Duodenal mucosa (tissue), 2 donors: ENCODE results near the gene ID1.

ENCODE experiments used
- H3K27ac ChIP-seq: one replicate; pipeline ENCODE4 v1.7.0; 2013; ENCODE audit warnings: low read depth, low read length
- H3K27me3 ChIP-seq, 2 donors: one replicate each; pipeline ENCODE4 v1.7.0; 2013; ENCODE audit warnings: low read length in 2 of 2, control low read depth in 1 of 2; ENCODE audit not compliant: insufficient read depth in 2 of 2, control insufficient read depth in 1 of 2
- H3K36me3 ChIP-seq, 2 donors: one replicate each; pipeline ENCODE4 v1.7.0; 2013; ENCODE audit warnings: low read length in 2 of 2, control low read depth in 1 of 2; ENCODE audit not compliant: insufficient read depth in 2 of 2, control insufficient read depth in 1 of 2
- H3K4me1 ChIP-seq, 2 donors: one replicate each; pipeline ENCODE4 v1.7.0; 2013; ENCODE audit warnings: low read length in 2 of 2, control low read depth in 1 of 2; ENCODE audit not compliant: insufficient read depth in 2 of 2, control insufficient read depth in 1 of 2
- H3K4me3 ChIP-seq, 2 donors: one replicate each; pipeline ENCODE4 v1.7.0; 2013; ENCODE audit warnings: low read length in 2 of 2, low read depth in 1 of 2
- H3K9ac ChIP-seq, 2 donors: one replicate each; pipeline ENCODE4 v1.7.0; 2013; ENCODE audit warnings: low read length in 2 of 2, low read depth in 1 of 2
- H3K9me3 ChIP-seq, 2 donors: one replicate each; pipeline ENCODE4 v1.7.0; 2013; ENCODE audit warnings: low read length in 2 of 2, control low read depth in 1 of 2; ENCODE audit not compliant: control insufficient read depth in 1 of 2

ID1 gene

GRCh38 chr20:31597481-31597855, 7.6 kb upstream of the ID1 start:
- peaks cover 28 to 35% of the 10 kb centered on the region in 2 donors for H3K4me1 ChIP-seq

GRCh38 chr20:31602431-31602778, 2.7 kb upstream of the ID1 start:
- H3K9me3 ChIP-seq: no peaks in the 10 kb centered on the region
- H3K9ac ChIP-seq: no peak overlapping the region
- no peaks in the 10 kb centered on the region for H3K36me3 ChIP-seq
- peaks cover 22 to 32% of the 10 kb centered on the region in 2 donors for H3K4me1 ChIP-seq
- no peak overlapping the region for H3K4me3 ChIP-seq
- H3K27ac ChIP-seq: peak overlapping the region; percentile 34
- no peaks in the 10 kb centered on the region for H3K27me3 ChIP-seq

More at GRCh38 chr20:31597481-31597855, 7.6 kb upstream of the ID1 start:
- no peak overlapping the region for H3K4me3 ChIP-seq
- no peak overlapping the region for H3K9ac ChIP-seq
- no peaks in the 10 kb centered on the region for H3K27me3 ChIP-seq
- no peaks in the 10 kb centered on the region for H3K36me3 ChIP-seq
- no peaks in the 10 kb centered on the region for H3K9me3 ChIP-seq
- H3K27ac ChIP-seq: no peak overlapping the region

GRCh38 chr20:31602779-31603441, 2.2 kb upstream of the ID1 start:
- no peaks in the 10 kb centered on the region for H3K9me3 ChIP-seq
- H3K9ac ChIP-seq: no peak overlapping the region
- no peaks in the 10 kb centered on the region for H3K27me3 ChIP-seq
- H3K36me3 ChIP-seq: no peaks in the 10 kb centered on the region
- peaks cover 27 to 37% of the 10 kb centered on the region in 2 donors for H3K4me1 ChIP-seq
- H3K4me3 ChIP-seq: no peak overlapping the region
- H3K27ac ChIP-seq: peak overlapping the region; percentile 34

- H3K27ac ChIP-seq: peak overlapping the region; percentile 92
- peak overlapping the region; percentile 68 to 96 for H3K9ac ChIP-seq
- no peaks in the 10 kb centered on the region for H3K36me3 ChIP-seq
- peak overlapping the region; percentile 90 to 99 for H3K4me3 ChIP-seq
- no peaks in the 10 kb centered on the region for H3K9me3 ChIP-seq
- H3K27me3 ChIP-seq: no peaks in the 10 kb centered on the region
- H3K4me1 ChIP-seq: peaks cover 33 to 45% of the 10 kb centered on the region in 2 donors
These were observed 1.1 kb upstream of the ID1 start for GRCh38 chr20:31603822-31604566.

GRCh38 chr20:31604567-31605030, 490 bp upstream of the ID1 start:
- peaks cover 39 to 51% of the 10 kb centered on the region in 2 donors for H3K4me1 ChIP-seq

GRCh38 chr20:31605902-31606803, 1.1 kb downstream of the ID1 start:
- Histone ChIP-seq H3K4me1 (peaks cover 46 to 60% of the 10 kb centered on the region in 2 donors), H3K36me3 (no peaks in the 10 kb centered on the region), H3K9me3 (no peaks in the 10 kb centered on the region), H3K9ac (peak overlapping the region; percentile 96 to 100), H3K4me3 (peak overlapping the region; percentile 90 to 99), H3K27me3 (no peaks in the 10 kb centered on the region), H3K27ac (peak overlapping the region; percentile 92)

More at GRCh38 chr20:31604567-31605030, 490 bp upstream of the ID1 start:
- H3K9me3 ChIP-seq: no peaks in the 10 kb centered on the region
- peak overlapping the region; percentile 90 to 99 for H3K4me3 ChIP-seq
- no peaks in the 10 kb centered on the region for H3K27me3 ChIP-seq
- H3K9ac ChIP-seq: peak overlapping the region; percentile 68 to 96
- H3K36me3 ChIP-seq: no peaks in the 10 kb centered on the region
- peak overlapping the region; percentile 92 for H3K27ac ChIP-seq

GRCh38 chr20:31606804-31607639, 1.9 kb downstream of the ID1 start:
- Histone ChIP-seq H3K27me3 (no peaks in the 10 kb centered on the region), H3K9me3 (no peaks in the 10 kb centered on the region), H3K27ac (peak overlapping the region; percentile 92), H3K36me3 (no peaks in the 10 kb centered on the region), H3K4me3 (peak overlapping the region; percentile 90 to 99), H3K9ac (peak overlapping the region; percentile 96 to 100), H3K4me1 (peaks cover 53 to 67% of the 10 kb centered on the region in 2 donors)

- Histone ChIP-seq H3K4me1 (peaks cover 49 to 68% of the 10 kb centered on the region in 2 donors), H3K9me3 (no peaks in the 10 kb centered on the region), H3K36me3 (no peaks in the 10 kb centered on the region), H3K27ac (peak overlapping the region; percentile 92), H3K4me3 (peak overlapping the region; percentile 90 to 99), H3K27me3 (no peaks in the 10 kb centered on the region), H3K9ac (peak overlapping the region; percentile 96 to 100)
These were observed 2.7 kb downstream of the ID1 start for GRCh38 chr20:31607640-31608250.
